HepG2 (cell line): ENCODE measurements around the gene CD6. TPM values are rescaled to one million over a fixed set of nuclear protein-coding genes. Genes with fewer than 3 reads are reported as not detected.

ENCODE experiments used
- ATAC-seq: fragments of 200-7000 bp; cut with Tn5 transposase; 3 replicates; pipeline ENCODE4 v1.9.1; 2020; ENCODE audit warnings: mild to moderate bottlenecking, moderate library complexity
- BruUV-seq: library from RNA; stranded (reverse); fragments of 400-500 nt; replicated peaks from 2 replicates; lab custom pipeline; 2021; lab: Mats Ljungman, UMichigan
- CTCF ChIA-PET: fragments of 300-600 bp; formaldehyde crosslinking; extraction: SDS; loops from one replicate; lab custom pipeline; 2021; ENCODE audit warnings: low total read pairs, inconsistent platforms, low intra/inter-chr PET ratio; lab: Yijun Ruan, JAX
- POLR2A ChIA-PET: fragments of 350-600 bp; sonication (Branson Sonifier 250); formaldehyde crosslinking; loops from one replicate; lab custom pipeline; 2020; ENCODE audit warnings: antibody characterized with exemption, inconsistent platforms; lab: Yijun Ruan, JAX
- DNase-seq: peaks from one replicate; pipeline ENCODE4 v3.0.0-alpha.2; 2015; ENCODE audit warnings: low spot score
- FAIRE-seq: peaks from 3 replicates; lab custom pipeline; 2011; peaks lifted over from hg19 to GRCh38; lab: Jason Lieb, UNC
- H2AFZ ChIP-seq: one replicate; pipeline ENCODE4 v1.6.1; 2011; ENCODE audit warnings: low read length, inconsistent platforms
- H3K27ac ChIP-seq: fragments of 300-600 bp; 3 replicates; pipeline ENCODE4 v1.8.0; 2011; ENCODE audit warnings: mixed run types, mild to moderate bottlenecking, mixed read lengths, low read length, inconsistent platforms; ENCODE audit not compliant: insufficient read depth; ENCODE audit errors: extremely low read length
- H3K27me3 ChIP-seq, 2 experiments: fragments of 200-600 bp in 1 of 2; 2 replicates in 1 of 2; 3 replicates in 1 of 2; pipeline versions ENCODE4 v1.6.0 to v1.8.0; 2011; ENCODE audit warnings: low read length in 2 of 2, mild to moderate bottlenecking in 2 of 2, moderate library complexity in 2 of 2, inconsistent platforms in 1 of 2; ENCODE audit not compliant: insufficient read depth in 2 of 2, control insufficient read depth in 1 of 2
- H3K36me3 ChIP-seq, 2 experiments: fragments of 200-600 bp in 1 of 2; replicated peaks in 1 of 2; 2 replicates in 1 of 2; 3 replicates in 1 of 2; pipeline versions ENCODE4 v1.5.1 to v1.8.0; 2011; ENCODE audit warnings: low read length in 2 of 2, inconsistent platforms in 1 of 2; ENCODE audit not compliant: insufficient read depth in 2 of 2, control insufficient read depth in 1 of 2
- H3K4me1 ChIP-seq: 2 replicates; pipeline ENCODE4 v1.5.1; 2012; ENCODE audit warnings: low read length, inconsistent platforms; ENCODE audit not compliant: insufficient read depth
- H3K4me2 ChIP-seq: 2 replicates; pipeline ENCODE4 v1.6.0; 2011; ENCODE audit warnings: low read depth, low read length, inconsistent platforms
- H3K4me3 ChIP-seq, 3 experiments: fragments of 200-600 bp in 1 of 3; sonication (generic), shearing (Covaris generic) in 1 of 3; replicated peaks in 1 of 3; 2 replicates each; pipeline ENCODE4 v1.5.1; 2011 to 2016; ENCODE audit warnings: low read length in 3 of 3, inconsistent platforms in 2 of 3, low read depth in 2 of 3, mild to moderate bottlenecking in 2 of 3, control low read depth in 1 of 3, mixed read lengths in 1 of 3; ENCODE audit not compliant: insufficient read depth in 1 of 3
- H3K79me2 ChIP-seq: one replicate; pipeline ENCODE4 v1.6.1; 2011; ENCODE audit warnings: low read length, inconsistent platforms; ENCODE audit not compliant: insufficient read depth
- H3K9ac ChIP-seq: 2 replicates; pipeline ENCODE4 v1.6.0; 2011; ENCODE audit warnings: mild to moderate bottlenecking, low read depth, low read length, inconsistent platforms; ENCODE audit not compliant: insufficient read depth
- H3K9me3 ChIP-seq: 2 replicates; pipeline ENCODE4 v1.5.1; 2012; ENCODE audit warnings: mild to moderate bottlenecking, low read length
- H4K20me1 ChIP-seq: 2 replicates; pipeline ENCODE4 v1.6.0; 2011; ENCODE audit warnings: inconsistent platforms, mild to moderate bottlenecking, low read length, moderate library complexity; ENCODE audit not compliant: insufficient read depth
- FOXP1 ChIP-seq, 2 experiments: fragments of 450-650 bp in 1 of 2; IDR thresholded peaks; 2 replicates each; pipeline ENCODE4 v1.6.1; 2017 to 2018; ENCODE audit warnings: antibody characterized with exemption in 1 of 2
- MIXL1 ChIP-seq: IDR thresholded peaks from 2 replicates; pipeline ENCODE4 v1.6.1; 2016
- MYNN ChIP-seq: sonication (generic); formaldehyde crosslinking; IDR thresholded peaks from 2 replicates; pipeline ENCODE4 v1.4.0; 2020; ENCODE audit warnings: mild to moderate bottlenecking, low read depth, missing genetic modification reagents
- SOX13 ChIP-seq, 3 experiments: fragments of 450-650 bp in 1 of 3; sonication (generic) in 1 of 3; formaldehyde crosslinking in 1 of 3; IDR thresholded peaks in 2 of 3; conservative IDR thresholded peaks in 1 of 3; 2 replicates each; pipeline versions ENCODE4 v1.5.0 to v1.6.1; 2016 to 2020; ENCODE audit warnings: antibody characterized with exemption in 1 of 3, mild to moderate bottlenecking in 1 of 3, missing compliant biosample characterization in 1 of 3, missing genetic modification reagents in 1 of 3, moderate library complexity in 1 of 3
- SOX6 ChIP-seq, 2 experiments: fragments of 450-650 bp in 1 of 2; sonication (generic) in 1 of 2; formaldehyde crosslinking in 1 of 2; IDR thresholded peaks; 2 replicates each; pipeline versions ENCODE4 v1.4.0 to v1.6.1; 2017 to 2020; ENCODE audit warnings: antibody characterized with exemption in 1 of 2, mild to moderate bottlenecking in 1 of 2, missing genetic modification reagents in 1 of 2
- TMF1 ChIP-seq: sonication (generic); formaldehyde crosslinking; IDR thresholded peaks from 2 replicates; pipeline ENCODE4 v1.8.1; 2022; ENCODE audit warnings: low read depth, missing genetic modification reagents
- ZC3H13 ChIP-seq: sonication (generic); formaldehyde crosslinking; IDR thresholded peaks from 2 replicates; pipeline ENCODE4 v1.8.1; 2023; ENCODE audit warnings: mild to moderate bottlenecking, missing genetic modification reagents, moderate library complexity
- ZNF782 ChIP-seq: sonication (generic); formaldehyde crosslinking; IDR thresholded peaks from 2 replicates; pipeline ENCODE4 v1.4.0; 2020; ENCODE audit warnings: missing genetic modification reagents, mild to moderate bottlenecking, borderline replicate concordance
- WGBS: methylation state at CpG from one replicate; pipeline ENCODE4 v1.1.6; 2017; ENCODE audit warnings: low lambda C conversion rate; 5-methylcytosine and 5-hydroxymethylcytosine counted together
- in situ Hi-C: cut with HindIII; loops from 2 replicates; pipeline ENCODE4 v1.10.0; 2017; ENCODE audit warnings: low pct_unique_long_range_greater_than_20kb; ENCODE audit not compliant: extremely low pct_ligation_motif_present
- intact Hi-C: fragments of 100-400 bp; cut with micrococcal nuclease; formaldehyde crosslinking; loops from one replicate; pipeline ENCODE4 v1.10.0; 2022; ENCODE audit not compliant: unreplicated experiment
- polyA plus RNA-seq, 8 experiments: library from polyadenylated mRNA; depleted of rRNA in 3 of 8; stranded (reverse) in 7 of 8; unstranded in 1 of 8; fragments of >200 nt; fragmentation: Illumina TruSeq in 4 of 8; extraction: Trizol in 4 of 8; gene quantifications; 2 replicates each; pipeline versions ENCODE4 v1.2.1 to v1.2.3, GENCODE V29; 2011 to 2016; ENCODE audit warnings: low read depth in 4 of 8, missing spikeins in 1 of 8, mixed read lengths in 1 of 8; ENCODE audit not compliant: insufficient read depth in 1 of 8
- total RNA-seq, 5 experiments: library from RNA; depleted of rRNA; stranded (reverse); fragments of >200 nt; fragmentation: Illumina TruSeq; extraction: Trizol; gene quantifications; 2 replicates each; pipeline ENCODE4 v1.2.3, GENCODE V29; 2016; ENCODE audit warnings: low read depth in 1 of 5
- TF ChIP-seq, protein P1 (sequence below): sonication (generic); formaldehyde crosslinking; IDR thresholded peaks from 2 replicates; pipeline ENCODE4 v1.4.0; 2020; ENCODE audit warnings: missing genetic modification reagents
- TF ChIP-seq, protein P2 (sequence below): sonication (generic); formaldehyde crosslinking; IDR thresholded peaks from 2 replicates; pipeline ENCODE4 v1.4.0; 2020; ENCODE audit warnings: missing genetic modification reagents, mild to moderate bottlenecking, borderline replicate concordance
- TF ChIP-seq, protein P3 (sequence below): sonication (generic); formaldehyde crosslinking; IDR thresholded peaks from 2 replicates; pipeline ENCODE4 v1.4.0; 2020; ENCODE audit warnings: missing genetic modification reagents
- TF ChIP-seq, protein P4 (sequence below): IDR thresholded peaks from 2 replicates; pipeline ENCODE4 v1.6.1; 2016; ENCODE audit warnings: missing biosample characterization, missing genetic modification reagents, low read depth

CD6 gene
- total and polyA plus RNA-seq, 2 of the 13 experiments (the other 11 are each of a cell fraction or from before 2014, with no cell fraction given): not detected

DNA sequence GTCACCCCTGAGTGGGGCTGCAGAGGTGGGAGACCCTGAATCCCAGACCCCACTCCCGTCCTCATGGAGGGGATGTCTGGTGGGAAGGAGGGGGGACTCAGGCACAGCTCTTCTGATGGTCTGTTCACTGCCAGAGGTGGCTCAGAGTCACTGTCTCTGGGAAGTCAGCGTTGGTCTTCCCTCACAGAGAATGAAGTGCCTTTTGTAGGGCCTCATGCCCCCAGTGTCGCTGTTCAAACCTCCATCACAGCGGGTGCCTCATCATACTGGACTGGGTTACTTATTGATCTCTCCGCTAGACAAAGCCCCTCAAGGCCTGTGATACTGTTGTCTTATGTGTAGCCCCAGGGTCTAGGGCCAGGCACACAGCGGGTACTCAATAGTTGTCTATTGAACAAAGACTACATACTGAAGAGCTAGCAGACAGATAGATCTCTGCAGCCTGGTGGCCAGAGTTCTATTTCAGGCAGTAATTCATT is 41.3 kb downstream of the CD6 start:
- no peak for DNase-seq
- no peak overlapping the region for H3K4me2 ChIP-seq
- 28% methylated on average over 5 of the region's 6 CpGs for WGBS
- H2AFZ ChIP-seq: no peak overlapping the region
- H3K9me3 ChIP-seq: no peaks in the 10 kb centered on the region
- no peak overlapping the region for H3K27ac ChIP-seq
- no peak for FAIRE-seq
- H3K27me3 ChIP-seq: peaks cover 7 to 90% of the 10 kb centered on the region in 2 experiments
- H3K4me3 ChIP-seq: no peak overlapping the region
- BruUV-seq: no TSS peak
- no peak for ATAC-seq
- no peaks in the 10 kb centered on the region for H4K20me1 ChIP-seq
- in situ Hi-C loops: no loop called here
- H3K4me1 ChIP-seq: no peaks in the 10 kb centered on the region
- H3K9ac ChIP-seq: no peak overlapping the region
- TF ChIP-seq MIXL1 (CRISPR knock-in tag) (no peak), ZNF782 (CRISPR knock-in tag) (no peak), SOX13 (IDR thresholded peaks at IDR 0.05) (no peak), SOX13 (CRISPR knock-in tag; conservative IDR thresholded peaks at IDR 0.05 in 1 of 2, IDR thresholded peaks at IDR 0.05 in 1 of 2) (no peak), FOXP1 (IDR thresholded peaks at IDR 0.05) (no peak), FOXP1 (CRISPR knock-in tag; IDR thresholded peaks at IDR 0.05) (no peak), MYNN (CRISPR knock-in tag) (no peak), TMF1 (CRISPR knock-in tag) (no peak), ZC3H13 (CRISPR knock-in tag) (no peak), SOX6 (IDR thresholded peaks at IDR 0.05) (no peak), SOX6 (CRISPR knock-in tag; IDR thresholded peaks at IDR 0.05) (no peak)
- TF ChIP-seq, protein P1, sequence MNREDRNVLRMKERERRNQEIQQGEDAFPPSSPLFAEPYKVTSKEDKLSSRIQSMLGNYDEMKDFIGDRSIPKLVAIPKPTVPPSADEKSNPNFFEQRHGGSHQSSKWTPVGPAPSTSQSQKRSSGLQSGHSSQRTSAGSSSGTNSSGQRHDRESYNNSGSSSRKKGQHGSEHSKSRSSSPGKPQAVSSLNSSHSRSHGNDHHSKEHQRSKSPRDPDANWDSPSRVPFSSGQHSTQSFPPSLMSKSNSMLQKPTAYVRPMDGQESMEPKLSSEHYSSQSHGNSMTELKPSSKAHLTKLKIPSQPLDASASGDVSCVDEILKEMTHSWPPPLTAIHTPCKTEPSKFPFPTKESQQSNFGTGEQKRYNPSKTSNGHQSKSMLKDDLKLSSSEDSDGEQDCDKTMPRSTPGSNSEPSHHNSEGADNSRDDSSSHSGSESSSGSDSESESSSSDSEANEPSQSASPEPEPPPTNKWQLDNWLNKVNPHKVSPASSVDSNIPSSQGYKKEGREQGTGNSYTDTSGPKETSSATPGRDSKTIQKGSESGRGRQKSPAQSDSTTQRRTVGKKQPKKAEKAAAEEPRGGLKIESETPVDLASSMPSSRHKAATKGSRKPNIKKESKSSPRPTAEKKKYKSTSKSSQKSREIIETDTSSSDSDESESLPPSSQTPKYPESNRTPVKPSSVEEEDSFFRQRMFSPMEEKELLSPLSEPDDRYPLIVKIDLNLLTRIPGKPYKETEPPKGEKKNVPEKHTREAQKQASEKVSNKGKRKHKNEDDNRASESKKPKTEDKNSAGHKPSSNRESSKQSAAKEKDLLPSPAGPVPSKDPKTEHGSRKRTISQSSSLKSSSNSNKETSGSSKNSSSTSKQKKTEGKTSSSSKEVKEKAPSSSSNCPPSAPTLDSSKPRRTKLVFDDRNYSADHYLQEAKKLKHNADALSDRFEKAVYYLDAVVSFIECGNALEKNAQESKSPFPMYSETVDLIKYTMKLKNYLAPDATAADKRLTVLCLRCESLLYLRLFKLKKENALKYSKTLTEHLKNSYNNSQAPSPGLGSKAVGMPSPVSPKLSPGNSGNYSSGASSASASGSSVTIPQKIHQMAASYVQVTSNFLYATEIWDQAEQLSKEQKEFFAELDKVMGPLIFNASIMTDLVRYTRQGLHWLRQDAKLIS (CRISPR knock-in tag): no peak
- TF ChIP-seq, protein P2, sequence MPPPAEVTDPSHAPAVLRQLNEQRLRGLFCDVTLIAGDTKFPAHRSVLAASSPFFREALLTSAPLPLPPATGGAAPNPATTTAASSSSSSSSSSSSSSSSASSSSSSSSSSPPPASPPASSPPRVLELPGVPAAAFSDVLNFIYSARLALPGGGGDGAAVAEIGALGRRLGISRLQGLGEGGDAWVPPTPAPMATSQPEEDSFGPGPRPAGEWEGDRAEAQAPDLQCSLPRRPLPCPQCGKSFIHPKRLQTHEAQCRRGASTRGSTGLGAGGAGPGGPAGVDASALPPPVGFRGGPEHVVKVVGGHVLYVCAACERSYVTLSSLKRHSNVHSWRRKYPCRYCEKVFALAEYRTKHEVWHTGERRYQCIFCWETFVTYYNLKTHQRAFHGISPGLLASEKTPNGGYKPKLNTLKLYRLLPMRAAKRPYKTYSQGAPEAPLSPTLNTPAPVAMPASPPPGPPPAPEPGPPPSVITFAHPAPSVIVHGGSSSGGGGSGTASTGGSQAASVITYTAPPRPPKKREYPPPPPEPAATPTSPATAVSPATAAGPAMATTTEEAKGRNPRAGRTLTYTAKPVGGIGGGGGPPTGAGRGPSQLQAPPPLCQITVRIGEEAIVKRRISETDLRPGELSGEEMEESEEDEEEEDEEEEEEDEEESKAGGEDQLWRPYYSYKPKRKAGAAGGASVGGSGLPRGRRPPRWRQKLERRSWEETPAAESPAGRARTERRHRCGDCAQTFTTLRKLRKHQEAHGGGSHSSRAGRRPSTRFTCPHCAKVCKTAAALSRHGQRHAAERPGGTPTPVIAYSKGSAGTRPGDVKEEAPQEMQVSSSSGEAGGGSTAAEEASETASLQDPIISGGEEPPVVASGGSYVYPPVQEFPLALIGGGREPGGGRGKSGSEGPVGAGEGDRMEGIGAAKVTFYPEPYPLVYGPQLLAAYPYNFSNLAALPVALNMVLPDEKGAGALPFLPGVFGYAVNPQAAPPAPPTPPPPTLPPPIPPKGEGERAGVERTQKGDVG (CRISPR knock-in tag): no peak
- TF ChIP-seq, protein P3, sequence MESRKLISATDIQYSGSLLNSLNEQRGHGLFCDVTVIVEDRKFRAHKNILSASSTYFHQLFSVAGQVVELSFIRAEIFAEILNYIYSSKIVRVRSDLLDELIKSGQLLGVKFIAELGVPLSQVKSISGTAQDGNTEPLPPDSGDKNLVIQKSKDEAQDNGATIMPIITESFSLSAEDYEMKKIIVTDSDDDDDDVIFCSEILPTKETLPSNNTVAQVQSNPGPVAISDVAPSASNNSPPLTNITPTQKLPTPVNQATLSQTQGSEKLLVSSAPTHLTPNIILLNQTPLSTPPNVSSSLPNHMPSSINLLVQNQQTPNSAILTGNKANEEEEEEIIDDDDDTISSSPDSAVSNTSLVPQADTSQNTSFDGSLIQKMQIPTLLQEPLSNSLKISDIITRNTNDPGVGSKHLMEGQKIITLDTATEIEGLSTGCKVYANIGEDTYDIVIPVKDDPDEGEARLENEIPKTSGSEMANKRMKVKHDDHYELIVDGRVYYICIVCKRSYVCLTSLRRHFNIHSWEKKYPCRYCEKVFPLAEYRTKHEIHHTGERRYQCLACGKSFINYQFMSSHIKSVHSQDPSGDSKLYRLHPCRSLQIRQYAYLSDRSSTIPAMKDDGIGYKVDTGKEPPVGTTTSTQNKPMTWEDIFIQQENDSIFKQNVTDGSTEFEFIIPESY (CRISPR knock-in tag): no peak
- TF ChIP-seq, protein P4, sequence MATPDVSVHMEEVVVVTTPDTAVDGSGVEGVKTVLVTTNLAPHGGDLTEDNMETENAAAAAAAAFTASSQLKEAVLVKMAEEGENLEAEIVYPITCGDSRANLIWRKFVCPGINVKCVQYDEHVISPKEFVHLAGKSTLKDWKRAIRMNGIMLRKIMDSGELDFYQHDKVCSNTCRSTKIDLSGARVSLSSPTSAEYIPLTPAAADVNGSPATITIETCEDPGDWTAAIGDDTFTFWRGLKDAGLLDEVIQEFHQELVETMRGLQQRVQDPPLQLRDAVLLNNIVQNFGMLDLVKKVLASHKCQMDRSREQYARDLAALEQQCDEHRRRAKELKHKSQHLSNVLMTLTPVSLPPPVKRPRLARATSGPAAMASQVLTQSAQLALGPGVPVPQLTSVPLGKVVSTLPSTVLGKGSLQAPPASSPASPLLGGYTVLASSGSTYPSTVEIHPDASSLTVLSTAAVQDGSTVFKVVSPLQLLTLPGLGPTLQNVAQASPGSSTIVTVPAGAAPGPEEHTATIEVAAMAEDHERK (CRISPR knock-in tag): no peak
- POLR2A ChIA-PET: no interaction called here
- CTCF ChIA-PET: no interaction called here
- H3K36me3 ChIP-seq: no peaks in the 10 kb centered on the region
- H3K79me2 ChIP-seq: no peaks in the 10 kb centered on the region
- intact Hi-C loops: no loop called here
